ENCODE measurements around the gene KDM5B.
"Not testable (repeated sequence)": the region's sequence is repeated elsewhere in the genome, so short reads cannot be mapped to it uniquely, and the experiment has no call there.

The KDM5B gene

DNA sequence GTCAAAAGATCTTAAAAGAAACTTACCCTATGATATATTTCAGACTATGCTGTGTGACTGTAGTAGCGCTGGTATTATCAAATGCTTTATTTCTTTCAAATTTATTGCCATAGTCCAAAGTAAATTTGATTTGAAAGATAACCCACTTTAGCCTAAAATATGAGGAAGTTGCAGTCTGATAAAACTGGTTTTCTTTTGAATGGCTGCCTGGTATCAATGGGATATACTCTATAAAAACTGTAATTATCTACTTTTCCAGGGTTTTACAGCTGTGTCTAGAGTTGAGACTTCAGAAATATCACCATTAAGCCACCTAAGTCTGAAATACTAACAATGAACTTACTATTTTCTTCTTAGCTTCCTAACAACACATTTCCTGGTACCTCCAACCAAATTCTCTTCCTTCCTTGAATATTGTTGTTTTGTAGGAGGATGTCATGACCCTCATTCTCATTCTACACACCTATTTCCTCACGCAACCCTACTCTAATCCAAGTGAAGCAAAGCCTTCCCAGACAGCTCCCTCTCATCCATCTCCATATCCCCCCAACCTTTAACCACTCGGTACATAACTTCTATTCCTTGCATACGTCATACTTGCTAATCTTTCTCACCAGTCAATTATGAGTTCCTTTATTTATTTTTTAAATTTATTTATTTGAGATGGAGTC, 17.0 kb downstream of the KDM5B start:
- DNase-seq (ENCODE audit: low spot score): no peak

DNA sequence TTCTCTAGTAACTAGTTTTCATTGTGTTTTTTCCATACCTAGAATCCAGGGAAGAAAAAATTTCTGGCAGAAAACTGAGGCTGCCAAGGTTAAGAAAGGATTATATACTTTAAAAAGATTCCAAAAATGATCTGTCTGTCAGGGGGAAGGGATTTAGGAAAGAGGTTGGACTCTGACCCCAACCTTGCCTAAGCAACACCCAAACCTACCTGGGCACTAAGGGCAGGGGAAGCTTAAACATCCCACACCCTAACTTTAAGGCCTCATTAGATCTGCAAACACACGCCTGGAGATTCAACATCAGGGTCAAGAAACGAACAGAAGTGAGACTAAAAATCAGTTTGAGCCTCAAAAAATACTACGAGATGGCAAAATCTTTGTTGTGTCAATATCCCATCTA, 19.4 kb downstream of the KDM5B start:
- DNase-seq (ENCODE audit: low spot score): no peak

DNA sequence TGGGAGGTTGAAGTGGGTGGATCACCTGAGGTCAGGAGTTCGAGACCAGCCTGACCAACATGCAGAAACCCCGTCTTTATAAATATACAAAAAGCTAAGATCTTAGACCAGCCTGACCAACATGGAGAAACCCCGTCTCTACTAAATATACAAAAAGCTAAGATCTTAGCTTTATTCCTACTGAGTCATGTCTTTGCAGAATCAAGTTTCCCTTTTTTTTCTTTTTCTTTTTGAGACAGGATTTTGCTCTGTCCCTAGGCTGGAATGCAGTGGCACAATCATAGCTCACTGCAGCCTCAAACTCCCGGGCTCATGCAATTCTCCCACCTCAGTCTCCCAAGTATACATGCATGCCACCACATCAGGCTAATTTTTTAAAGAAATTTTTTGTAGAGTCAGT, 21.4 kb downstream of the KDM5B start:
- no peak for DNase-seq (ENCODE audit: low spot score)

GRCh38 chr1:202781180-202781579, 27.0 kb downstream of the KDM5B start:
- DNase-seq (ENCODE audit: low spot score): no peak

DNA sequence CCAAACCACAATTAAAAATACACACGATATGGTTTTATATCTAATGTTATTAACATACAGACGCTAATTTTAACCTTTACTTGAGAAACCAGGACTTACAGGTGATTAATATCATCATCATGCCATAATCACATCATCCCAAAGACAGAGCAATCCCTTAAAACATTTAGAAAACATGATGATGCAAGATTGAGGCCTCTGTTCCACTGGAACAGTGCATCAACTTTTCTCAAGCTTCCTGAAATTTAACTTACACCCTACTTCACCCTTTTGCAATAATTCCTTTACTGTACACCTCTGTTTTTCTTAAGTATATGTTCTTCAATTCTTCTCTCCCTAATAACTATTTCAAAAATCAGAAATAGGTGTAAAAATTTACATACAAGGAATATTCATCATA, 38.1 kb downstream of the KDM5B start:
- DNase-seq (ENCODE audit: low spot score): no peak

DNA sequence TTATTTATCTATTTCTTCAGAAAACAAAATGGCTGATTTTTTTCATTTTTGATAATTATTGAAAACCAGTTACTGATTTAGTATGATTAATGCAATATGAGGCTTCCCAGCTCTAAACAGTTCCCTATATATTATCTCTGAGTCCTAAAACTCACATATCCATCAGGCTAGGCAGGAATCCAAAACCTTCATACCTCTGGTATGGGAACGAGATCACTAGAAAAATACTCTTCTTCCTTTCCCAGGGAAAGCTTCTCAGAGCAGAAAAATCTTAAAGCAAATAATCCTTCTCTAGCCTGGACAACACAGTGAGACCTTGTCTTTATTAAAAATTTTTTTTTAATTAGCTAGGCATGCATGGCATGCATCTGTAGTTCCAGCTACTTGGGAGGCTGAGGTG, 42.5 kb downstream of the KDM5B start:
- DNase-seq (ENCODE audit: low spot score): no peak

DNA sequence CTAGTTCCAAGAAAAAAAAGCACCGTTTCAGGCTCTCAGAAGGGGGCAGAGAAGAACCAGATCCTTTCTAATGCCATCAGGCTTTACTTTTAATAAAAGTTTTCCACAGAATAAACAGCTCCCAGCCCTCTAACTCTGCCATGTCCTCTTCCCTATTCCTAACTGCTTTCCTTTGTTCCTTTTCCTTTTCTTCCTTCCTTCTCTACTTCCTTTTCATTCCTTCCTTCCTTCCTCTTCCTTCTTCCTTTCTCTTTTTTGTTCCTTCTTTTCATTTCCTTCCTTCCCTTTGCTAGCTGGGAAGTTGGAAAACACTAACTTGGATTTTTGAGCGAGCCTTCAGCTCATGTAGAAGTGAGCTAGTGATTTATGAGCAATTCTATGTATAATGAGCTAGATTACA, 46.2 kb downstream of the KDM5B start:
- DNase-seq (ENCODE audit: low spot score): no peak

DNA sequence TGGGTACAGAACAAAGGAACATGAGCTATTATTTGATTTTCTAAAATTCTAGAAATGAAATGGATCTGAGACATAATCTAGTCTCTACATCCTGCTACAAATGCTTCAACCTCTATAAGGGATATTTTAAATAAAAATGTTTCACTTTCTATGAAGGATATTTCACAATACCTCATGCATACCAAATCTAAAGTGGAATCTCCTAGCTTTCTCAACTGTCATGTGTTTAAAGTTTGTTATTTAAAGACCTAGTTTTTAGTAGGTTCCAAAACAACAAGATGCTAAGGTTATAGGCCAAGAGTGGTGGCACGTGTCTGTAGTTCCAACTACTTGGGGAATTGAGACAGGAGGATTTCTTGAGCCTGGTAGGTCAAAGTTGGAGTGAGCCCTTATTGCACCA, 47.6 kb downstream of the KDM5B start:
- no peak for DNase-seq (ENCODE audit: low spot score)

DNA sequence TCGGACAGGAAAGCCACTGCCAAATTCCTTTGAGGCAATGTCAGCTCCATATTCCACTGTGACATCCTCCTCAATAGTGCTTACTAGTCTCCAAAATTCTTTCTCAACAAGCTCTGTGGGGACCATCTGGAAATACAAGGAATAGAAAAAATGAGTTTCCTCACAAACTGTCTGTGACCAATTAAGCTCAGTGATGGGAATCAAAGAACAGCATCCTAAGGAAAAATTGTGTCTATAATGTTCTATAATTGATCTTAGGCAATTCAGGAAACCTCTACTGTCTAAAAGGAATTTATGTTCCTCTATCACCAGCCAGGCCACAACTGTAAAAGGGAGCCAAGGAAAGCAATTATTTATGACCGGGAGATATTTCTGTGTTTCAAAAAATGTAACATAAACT, 51.8 kb downstream of the KDM5B start:
- DNase-seq (ENCODE audit: low spot score): no peak

DNA sequence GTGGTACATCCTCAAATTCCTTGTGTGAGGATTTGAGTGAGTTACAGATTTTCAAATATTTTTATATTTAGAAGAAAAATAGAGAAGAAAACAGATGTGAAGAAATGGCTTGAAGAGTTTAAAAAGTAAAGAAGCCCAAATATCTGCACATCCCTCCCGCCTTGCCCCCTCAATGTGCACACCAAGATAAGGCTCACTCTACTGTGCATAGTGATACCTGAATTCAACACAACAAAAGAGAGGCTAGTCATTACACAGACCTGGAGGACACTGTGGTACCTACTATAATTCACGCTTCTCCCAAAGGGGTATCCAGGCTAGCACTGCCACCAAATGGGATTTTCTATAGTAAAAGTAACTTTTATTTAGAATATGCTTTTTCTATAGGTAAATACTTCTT, 53.9 kb downstream of the KDM5B start:
- no peak for DNase-seq (ENCODE audit: low spot score)

GRCh38 chr1:202752774-202753173, 55.4 kb downstream of the KDM5B start:
- DNase-seq (ENCODE audit: low spot score): no peak

DNA sequence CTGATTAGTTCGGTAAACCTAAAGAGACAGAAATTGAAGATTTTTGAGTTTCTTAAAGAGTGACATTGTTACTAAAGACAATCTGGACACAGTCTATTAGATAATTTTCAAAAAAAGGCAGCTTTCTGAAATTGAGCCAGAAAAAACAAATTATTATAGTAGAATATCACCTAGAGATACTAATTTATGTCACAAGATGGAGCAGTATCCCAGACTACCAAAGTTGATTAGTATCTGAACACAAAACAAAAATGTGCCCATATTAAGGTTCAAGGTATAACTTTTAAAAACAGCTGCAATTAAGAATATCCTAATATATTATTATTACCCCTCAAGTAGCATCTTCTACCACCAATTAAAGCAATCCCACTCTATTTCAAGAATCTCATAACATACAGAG, 57.5 kb downstream of the KDM5B start:
- no peak for DNase-seq (ENCODE audit: low spot score)

DNA sequence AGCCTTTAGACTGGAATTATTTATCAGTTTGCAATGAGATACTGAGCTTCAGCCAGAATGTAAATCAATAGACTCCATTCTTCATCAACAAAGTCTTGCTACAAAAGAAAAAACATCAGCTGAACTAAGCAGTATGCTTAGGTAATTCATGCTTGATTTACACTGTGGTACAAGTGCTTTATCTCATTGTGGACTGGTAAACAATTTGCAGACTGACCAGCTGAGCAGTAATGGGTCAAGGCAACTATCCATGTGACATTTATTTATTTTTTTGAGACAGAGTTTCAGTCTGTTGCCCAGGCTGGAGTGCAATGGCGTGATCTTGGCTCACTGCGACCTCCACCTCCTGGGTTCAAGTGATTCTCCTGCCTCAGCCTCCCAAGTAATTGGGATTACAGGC, 58.2 kb downstream of the KDM5B start:
- no peak for DNase-seq (ENCODE audit: low spot score)

- no peak for DNase-seq (ENCODE audit: low spot score)
These were observed 62.8 kb downstream of the KDM5B start for GRCh38 chr1:202745323-202745888.

DNA sequence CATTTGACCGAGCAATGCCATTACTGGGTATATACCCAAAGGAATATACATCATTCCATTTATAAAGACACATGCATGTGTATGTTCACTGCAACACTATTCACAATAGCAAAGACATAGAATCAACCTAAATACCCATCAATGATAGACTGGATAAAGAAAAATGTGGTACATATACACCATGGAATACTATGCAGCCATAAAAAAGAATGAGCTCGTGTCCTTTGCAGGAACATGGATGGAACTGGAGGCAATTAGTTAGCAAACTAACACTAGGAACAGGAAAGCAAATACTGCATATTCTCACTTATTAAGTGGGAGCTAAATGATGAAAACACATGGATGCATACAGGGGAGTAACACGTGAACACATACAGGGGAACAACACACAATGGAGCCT, 63.5 kb downstream of the KDM5B start:
- DNase-seq (ENCODE audit: low spot score): not testable (repeated sequence)

- DNase-seq (ENCODE audit: low spot score): no peak
These were observed 65.7 kb downstream of the KDM5B start for GRCh38 chr1:202742496-202742895.

DNA sequence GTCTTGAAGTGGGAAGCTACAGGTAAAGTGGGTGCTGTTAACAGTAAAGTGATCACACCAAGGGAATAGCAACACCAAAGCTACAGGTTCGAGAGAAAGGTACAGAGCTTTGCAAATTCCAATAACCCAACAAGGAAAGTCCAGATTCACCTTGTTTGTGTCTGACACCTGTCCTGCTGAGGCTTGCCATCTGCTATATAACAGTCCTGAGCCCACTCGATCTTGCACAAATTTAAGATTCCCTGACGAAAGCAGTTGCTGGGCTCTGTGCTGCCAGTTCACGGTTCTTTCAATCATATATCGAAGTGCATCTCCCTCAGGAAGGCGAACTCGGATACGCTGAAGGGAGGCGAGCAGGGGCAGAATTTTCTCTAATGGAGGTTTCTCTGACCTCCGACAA, 75.0 kb downstream of the KDM5B start:
- no peak for DNase-seq (ENCODE audit: low spot score)

- DNase-seq (ENCODE audit: low spot score): no peak
These were observed 79.3 kb downstream of the KDM5B start for GRCh38 chr1:202728951-202729350.

GRCh38 chr1:202725526-202725925, 82.7 kb downstream of the KDM5B start:
- DNase-seq (ENCODE audit: low spot score): no peak

GRCh38 chr1:202723708-202724107, 84.5 kb downstream of the KDM5B start:
- DNase-seq (ENCODE audit: low spot score): no peak

DNA sequence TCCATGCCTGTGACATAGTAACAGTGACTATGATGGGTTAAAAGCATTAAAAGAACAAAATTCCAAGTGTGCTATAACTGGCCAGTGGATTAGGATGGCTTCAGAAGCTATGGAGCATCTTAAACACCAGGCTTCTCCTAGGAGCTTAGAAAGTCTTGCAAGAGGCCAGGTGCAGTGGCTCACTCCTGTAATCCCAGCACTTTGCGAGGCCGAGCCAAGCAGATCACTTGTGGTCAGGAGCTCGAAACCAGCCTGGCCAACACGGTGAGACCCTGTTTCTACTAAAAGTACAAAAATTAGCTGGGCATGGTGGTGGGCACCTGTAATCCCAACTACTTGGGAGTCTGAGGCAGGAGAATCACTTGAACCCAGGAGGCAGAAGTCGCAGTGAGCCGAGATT, 85.2 kb downstream of the KDM5B start:
- DNase-seq (ENCODE audit: low spot score): not testable (repeated sequence)

DNA sequence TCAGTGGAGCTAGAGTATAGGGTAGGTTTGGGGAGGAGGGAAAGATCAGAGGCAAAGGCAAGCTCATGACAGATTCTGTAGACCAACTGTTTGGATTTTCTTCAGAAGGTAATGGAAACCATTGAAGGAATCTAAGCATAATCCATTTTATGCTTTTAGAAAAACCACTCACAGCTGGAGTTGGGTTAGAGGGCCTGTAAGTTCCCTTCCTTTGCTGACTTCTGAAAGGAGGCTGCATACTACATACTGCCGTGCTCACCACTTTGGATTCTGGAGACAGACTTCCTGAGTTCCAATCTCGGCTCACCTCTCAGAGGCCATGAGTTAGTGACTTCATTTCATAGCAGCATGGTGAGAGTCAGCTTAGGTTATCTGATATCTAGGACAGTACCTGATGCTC, 91.6 kb downstream of the KDM5B start:
- DNase-seq (ENCODE audit: low spot score): no peak

DNA sequence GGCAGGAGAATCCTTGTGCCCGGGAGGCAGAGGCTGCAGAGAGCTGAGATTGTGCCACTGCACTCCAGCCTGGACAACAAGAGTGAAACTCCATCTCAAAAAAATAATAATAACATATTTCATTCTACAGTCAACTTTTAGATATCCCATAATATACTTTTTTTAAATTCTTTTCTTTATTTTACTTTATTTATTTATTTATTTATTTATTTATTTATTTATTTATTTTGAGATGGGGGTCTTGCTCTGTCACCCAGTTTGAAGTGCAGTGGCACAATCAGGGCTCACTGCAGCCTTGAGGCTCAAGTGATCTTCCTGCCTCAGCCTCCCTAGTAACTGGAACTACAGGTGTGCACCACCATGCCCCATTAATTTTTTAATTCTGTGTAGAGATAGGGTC, 94.0 kb downstream of the KDM5B start:
- DNase-seq (ENCODE audit: low spot score): not testable (repeated sequence)

DNA sequence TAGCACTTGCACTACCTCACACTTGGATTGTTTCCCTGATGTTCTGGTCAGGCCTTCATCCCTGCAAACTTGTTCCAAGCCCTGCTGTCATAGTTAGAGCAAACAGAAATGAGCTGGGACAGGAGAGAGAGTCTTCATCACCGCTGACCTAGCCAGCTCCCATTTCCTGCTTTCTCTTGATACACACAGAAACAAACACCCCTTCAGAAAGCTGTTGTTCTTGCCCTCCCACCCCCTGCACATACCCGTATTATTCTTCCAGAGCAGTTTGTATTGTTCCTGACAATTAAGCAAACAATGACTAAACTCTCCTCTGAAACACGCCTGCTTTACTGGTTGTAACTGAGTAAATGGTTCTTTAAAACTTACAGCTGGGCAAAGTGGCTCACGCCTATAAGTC, 95.1 kb downstream of the KDM5B start:
- no peak for DNase-seq (ENCODE audit: low spot score)
